HEK293 (cell line): ENCODE results near the gene FRMD4B.

Experiments used
- CTCF ChIP-seq: fragments of 450-650 bp; formaldehyde crosslinking; IDR thresholded peaks from 2 replicates; pipeline ENCODE4 v1.5.1; 2016; ENCODE audit warnings: missing biosample characterization, missing genetic modification characterization
- KLF16 ChIP-seq: fragments of 450-650 bp; formaldehyde crosslinking; IDR thresholded peaks from 2 replicates; pipeline ENCODE4 v1.5.1; 2017; ENCODE audit warnings: missing biosample characterization, missing genetic modification characterization
- REST ChIP-seq: fragments of 450-650 bp; formaldehyde crosslinking; IDR thresholded peaks from 2 replicates; pipeline ENCODE4 v1.5.1; 2016; ENCODE audit warnings: missing biosample characterization, missing genetic modification characterization
- SETDB1 ChIP-seq: IDR thresholded peaks from one replicate; pipeline ENCODE4 v1.6.1; 2017; ENCODE audit warnings: mild to moderate bottlenecking, low read length, moderate library complexity, mixed read lengths; ENCODE audit not compliant: insufficient read length
- WT1 ChIP-seq: fragments of 450-650 bp; formaldehyde crosslinking; IDR thresholded peaks from 2 replicates; pipeline ENCODE4 v1.5.1; 2016; ENCODE audit warnings: missing biosample characterization, missing genetic modification characterization
- YY1 ChIP-seq: fragments of 450-650 bp; formaldehyde crosslinking; IDR thresholded peaks from 2 replicates; pipeline ENCODE4 v1.5.1; 2018; ENCODE audit warnings: missing biosample characterization, missing genetic modification characterization
- ZNF121 ChIP-seq: fragments of 450-650 bp; formaldehyde crosslinking; IDR thresholded peaks from 2 replicates; pipeline ENCODE4 v1.5.1; 2016; ENCODE audit warnings: missing biosample characterization, missing genetic modification characterization
- ZNF23 ChIP-seq: fragments of 450-650 bp; formaldehyde crosslinking; IDR thresholded peaks from 2 replicates; pipeline ENCODE4 v1.5.1; 2016; ENCODE audit warnings: missing biosample characterization, missing genetic modification characterization, borderline replicate concordance
- ZNF302 ChIP-seq: fragments of 450-650 bp; formaldehyde crosslinking; IDR thresholded peaks from 2 replicates; pipeline ENCODE4 v1.5.1; 2016; ENCODE audit warnings: missing biosample characterization, missing genetic modification characterization, low read depth
- ZNF660 ChIP-seq: fragments of 450-650 bp; IDR thresholded peaks from 2 replicates; pipeline ENCODE4 v1.5.1; 2018; ENCODE audit warnings: missing biosample characterization, mild to moderate bottlenecking, missing genetic modification characterization
- ZNF777 ChIP-seq: fragments of 450-650 bp; formaldehyde crosslinking; IDR thresholded peaks from 2 replicates; pipeline ENCODE4 v1.5.1; 2017; ENCODE audit warnings: missing biosample characterization, missing genetic modification characterization, borderline replicate concordance
- TF ChIP-seq, protein P1 (sequence below): fragments of 450-650 bp; formaldehyde crosslinking; IDR thresholded peaks from 2 replicates; pipeline ENCODE4 v1.5.1; 2017; ENCODE audit warnings: missing biosample characterization, mild to moderate bottlenecking, missing genetic modification characterization, moderate library complexity

GRCh38 chr3:69203631-69204314, 182.1 kb downstream of the FRMD4B start:
- no peak for TF ChIP-seq ZNF121 (tag by site-specific recombination)
- TF ChIP-seq REST (tag by site-specific recombination): no peak
- no peak for TF ChIP-seq CTCF
- TF ChIP-seq WT1 (tag by site-specific recombination): no peak
- no peak for TF ChIP-seq YY1 (tag by site-specific recombination)
- TF ChIP-seq, protein P1, sequence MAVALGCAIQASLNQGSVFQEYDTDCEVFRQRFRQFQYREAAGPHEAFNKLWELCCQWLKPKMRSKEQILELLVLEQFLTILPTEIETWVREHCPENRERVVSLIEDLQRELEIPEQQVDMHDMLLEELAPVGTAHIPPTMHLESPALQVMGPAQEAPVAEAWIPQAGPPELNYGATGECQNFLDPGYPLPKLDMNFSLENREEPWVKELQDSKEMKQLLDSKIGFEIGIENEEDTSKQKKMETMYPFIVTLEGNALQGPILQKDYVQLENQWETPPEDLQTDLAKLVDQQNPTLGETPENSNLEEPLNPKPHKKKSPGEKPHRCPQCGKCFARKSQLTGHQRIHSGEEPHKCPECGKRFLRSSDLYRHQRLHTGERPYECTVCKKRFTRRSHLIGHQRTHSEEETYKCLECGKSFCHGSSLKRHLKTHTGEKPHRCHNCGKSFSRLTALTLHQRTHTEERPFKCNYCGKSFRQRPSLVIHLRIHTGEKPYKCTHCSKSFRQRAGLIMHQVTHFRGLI (tag by site-specific recombination): no peak
- TF ChIP-seq ZNF777 (tag by site-specific recombination): no peak
- no peak for TF ChIP-seq SETDB1
- TF ChIP-seq KLF16 (tag by site-specific recombination): no peak
- no peak for TF ChIP-seq ZNF660 (tag by site-specific recombination)
- no peak for TF ChIP-seq ZNF302
- no peak for TF ChIP-seq ZNF23 (tag by site-specific recombination)
